Skin of body (tissue), 2 donors: ENCODE measurements around the gene CT45A9. TPM values are rescaled to one million over a fixed set of nuclear protein-coding genes. Genes with fewer than 3 reads are reported as not detected.
"Not testable (repeated sequence)": the region's sequence is repeated elsewhere in the genome, so short reads cannot be mapped to it uniquely, and the experiment has no call there.

Source experiments
- DNase-seq: peaks from one replicate; lab custom pipeline; 2025; lab: John Stamatoyannopoulos, UW
- total RNA-seq: library from RNA; depleted of rRNA; stranded (reverse); fragments of >200 nt; gene quantifications from one replicate; pipeline ENCODE4 v1.2.3, GENCODE V29; 2014

Gene CT45A9
- total RNA-seq = not detected

GRCh38 chrX:135871712-135872111, at the start of gene CT45A9:
Gene CT45A9 (minus strand): TSS chrX:135871812. CDS start chrX:135868061, 3,751 bp downstream.
- not testable (repeated sequence) for DNase-seq

GRCh38 chrX:135920516-135920915, 48.9 kb upstream of the CT45A9 start:
- DNase-seq = not testable (repeated sequence)

GRCh38 chrX:135914404-135914803, 42.8 kb upstream of the CT45A9 start:
- DNase-seq = no peak

- no peak for DNase-seq
Measured at GRCh38 chrX:135910251-135910650, 38.6 kb upstream of the CT45A9 start.

- no peak for DNase-seq
Measured at GRCh38 chrX:135893294-135893817, 21.7 kb upstream of the CT45A9 start, which contains the start of the genes CT45A10 and SAGE1. Gene CT45A10 (minus strand): TSS chrX:135893444. CDS start chrX:135885344, 8,100 bp downstream. Gene SAGE1 (plus strand): TSS chrX:135893716. CDS start chrX:135896243, 2,527 bp downstream.

- DNase-seq = no peak
Measured at GRCh38 chrX:135892781-135893180, 21.2 kb upstream of the CT45A9 start.

- DNase-seq = no peak
Measured at GRCh38 chrX:135890087-135890585, 18.5 kb upstream of the CT45A9 start.

GRCh38 chrX:135888976-135889375, 17.4 kb upstream of the CT45A9 start:
- DNase-seq = not testable (repeated sequence)

- not testable (repeated sequence) for DNase-seq
Measured at GRCh38 chrX:135888230-135888629, 16.6 kb upstream of the CT45A9 start.

GRCh38 chrX:135882741-135883140, 11.1 kb upstream of the CT45A9 start:
- not testable (repeated sequence) for DNase-seq

- DNase-seq = not testable (repeated sequence)
Measured at GRCh38 chrX:135854438-135854837, 17.2 kb downstream of the CT45A9 start, which contains the start of gene CT45A8. Gene CT45A8 (minus strand): TSS chrX:135854538. CDS start chrX:135850783, 3,755 bp downstream.

- DNase-seq = not testable (repeated sequence)
Measured at GRCh38 chrX:135837180-135837579, 34.4 kb downstream of the CT45A9 start, which contains the start of gene CT45A7. Gene CT45A7 (minus strand): TSS chrX:135837280. CDS start chrX:135833533, 3,747 bp downstream.

- not testable (repeated sequence) for DNase-seq
Measured at GRCh38 chrX:135819912-135820311, 51.7 kb downstream of the CT45A9 start, which contains the start of gene CT45A2. Gene CT45A2 (minus strand): TSS chrX:135820012. CDS start chrX:135816265, 3,747 bp downstream.

Other genes starting within 250 kb of the CT45A9 start
- gene CT45A1, start 158.2 kb downstream of the CT45A9 start, total RNA-seq = not detected
- gene CT45A3, start 103.6 kb downstream of the CT45A9 start, total RNA-seq = not detected
- gene CT45A5, start 86.3 kb downstream of the CT45A9 start, total RNA-seq = not detected
- gene CT45A6, start 69.0 kb downstream of the CT45A9 start, total RNA-seq = not detected
- gene CT45A2, start 51.8 kb downstream of the CT45A9 start, total RNA-seq = not detected
- not detected for gene CT45A7, start 34.5 kb downstream of the CT45A9 start, total RNA-seq
- not detected for gene CT45A8, start 17.3 kb downstream of the CT45A9 start, total RNA-seq
- not detected for gene CT45A10, start 21.6 kb upstream of the CT45A9 start, total RNA-seq
- not detected for gene SAGE1, start 21.9 kb upstream of the CT45A9 start, total RNA-seq
- 13.2 TPM for gene MMGT1, start 102.2 kb upstream of the CT45A9 start, total RNA-seq
- 15.9 TPM for gene SLC9A6, start 113.6 kb upstream of the CT45A9 start, total RNA-seq